8988T (cell line): Measurements from ENCODE around the gene CLIC1.

Experiments
- DNase-seq: peaks from one replicate; pipeline ENCODE4 v3.0.0; 2011

CLIC1 gene

GRCh38 chr6:31700740-31701401 is 35.5 kb downstream of the CLIC1 start:
- DNase-seq: no peak

DNA sequence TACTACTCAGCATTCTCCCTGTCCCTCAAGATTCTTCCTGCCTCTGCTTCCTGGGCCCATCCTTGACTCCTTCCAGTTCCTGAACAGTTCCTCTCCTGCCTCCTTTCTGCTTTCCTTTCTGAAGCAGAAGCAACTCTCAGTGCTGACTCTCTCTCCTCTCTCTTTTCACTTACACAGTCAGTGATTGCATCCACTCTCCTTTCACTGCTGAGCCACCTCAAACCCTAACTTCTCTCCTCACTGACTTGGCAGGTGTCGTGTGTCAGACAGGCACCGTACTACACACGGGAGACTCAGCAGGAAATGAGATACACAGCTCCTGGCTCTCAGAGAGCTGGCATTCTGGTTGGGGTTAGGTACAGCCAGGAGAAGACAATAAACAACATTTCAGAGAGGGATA is 38.8 kb downstream of the CLIC1 start:
- DNase-seq: no peak

GRCh38 chr6:31693535-31693934 is 42.8 kb downstream of the CLIC1 start:
- DNase-seq: no peak

GRCh38 chr6:31692886-31693285 is 43.4 kb downstream of the CLIC1 start:
- no peak for DNase-seq

DNA sequence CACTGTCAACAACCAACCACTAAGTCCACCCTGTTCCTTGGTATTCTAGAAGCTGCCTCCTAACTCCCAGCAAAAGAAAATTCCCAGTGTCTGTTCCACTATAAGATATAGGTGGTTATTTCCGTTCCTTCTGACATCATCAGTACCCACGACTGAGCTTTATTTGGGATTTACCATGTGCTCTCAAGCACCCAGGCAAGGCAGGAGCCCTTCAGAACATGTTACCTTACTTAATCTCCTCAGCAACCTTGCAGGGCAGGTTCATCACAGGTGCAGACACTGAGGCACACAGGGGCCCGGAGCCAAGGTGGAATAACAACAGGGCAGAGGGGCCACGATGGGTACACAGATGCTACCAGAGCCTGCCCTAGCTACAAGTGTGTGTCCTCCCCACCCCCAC is 44.0 kb downstream of the CLIC1 start:
- DNase-seq: no peak

DNA sequence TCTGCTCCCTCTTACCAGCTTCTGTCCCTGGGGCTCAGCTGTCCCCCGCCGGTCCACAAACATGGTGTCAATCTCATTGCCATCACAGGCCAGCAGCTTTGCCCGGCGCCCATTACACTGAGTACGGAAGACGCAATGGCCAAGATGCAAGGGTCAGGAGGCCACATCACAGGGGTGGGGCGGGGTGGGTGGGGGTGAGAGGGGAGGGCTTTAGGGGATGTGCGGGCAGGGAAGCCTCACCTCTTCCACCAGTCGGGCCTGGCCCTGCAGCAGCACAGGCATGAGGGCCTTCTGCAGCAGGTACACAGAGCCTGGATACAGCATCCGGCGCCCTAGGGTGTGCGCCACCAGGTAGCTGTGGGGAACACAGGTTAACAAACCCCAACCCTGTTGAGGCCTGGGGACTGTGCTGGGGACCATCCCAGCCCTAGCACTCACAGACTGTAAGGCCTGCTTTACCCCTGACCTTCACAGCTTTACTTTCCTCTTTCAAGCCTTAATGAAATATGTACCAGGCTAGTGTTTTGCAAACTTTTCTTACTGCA is 44.7 kb downstream of the CLIC1 start:
- no peak for DNase-seq

GRCh38 chr6:31691078-31691463 is 45.3 kb downstream of the CLIC1 start:
- DNase-seq: no peak

- no peak for DNase-seq
These were observed 45.9 kb downstream of the CLIC1 start for GRCh38 chr6:31690231-31691077.

DNA sequence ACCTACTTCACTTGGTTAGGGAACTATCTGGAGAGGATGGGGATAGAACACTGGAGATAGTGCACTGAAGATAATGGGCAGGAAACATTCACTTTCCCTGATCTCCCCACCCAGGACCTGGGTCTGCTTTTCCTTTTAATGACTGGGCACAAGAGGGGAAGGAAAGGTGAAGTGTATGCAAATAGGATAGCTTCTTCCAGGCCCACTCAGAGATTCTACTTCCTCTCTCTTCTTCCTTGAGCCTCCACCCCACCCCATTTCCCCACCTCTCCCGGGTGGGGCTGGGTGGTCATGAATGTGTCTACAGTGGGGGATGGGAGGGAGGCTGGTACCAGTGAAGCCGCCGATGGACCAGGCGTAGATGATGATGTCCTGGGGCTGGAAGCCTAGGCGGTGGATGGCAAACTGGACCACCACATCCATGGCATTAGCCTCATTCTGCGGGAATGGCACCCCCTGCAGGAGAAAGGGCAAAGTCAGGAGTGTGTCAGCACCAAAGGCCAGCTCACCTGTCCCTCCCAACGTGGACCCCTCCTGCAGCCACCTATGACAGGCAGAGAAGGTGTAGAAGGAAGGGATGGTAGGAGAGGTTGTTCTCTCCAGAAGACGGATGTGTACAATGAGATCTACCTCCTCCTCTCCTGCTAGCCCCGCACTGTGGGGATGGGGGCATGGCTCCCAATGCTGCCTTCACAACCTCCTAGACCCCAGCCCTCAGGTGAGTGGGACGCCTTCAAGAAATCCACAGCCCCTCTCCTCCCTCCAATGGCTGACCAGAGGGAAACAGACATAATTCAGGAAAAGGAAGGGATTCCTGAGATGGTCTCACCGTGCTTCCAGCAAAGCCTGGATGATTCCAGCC is 46.9 kb downstream of the CLIC1 start:
- DNase-seq: no peak

GRCh38 chr6:31687860-31688693 is 48.3 kb downstream of the CLIC1 start:
- DNase-seq: no peak

GRCh38 chr6:31687321-31687720 is 49.0 kb downstream of the CLIC1 start:
- no peak for DNase-seq

DNA sequence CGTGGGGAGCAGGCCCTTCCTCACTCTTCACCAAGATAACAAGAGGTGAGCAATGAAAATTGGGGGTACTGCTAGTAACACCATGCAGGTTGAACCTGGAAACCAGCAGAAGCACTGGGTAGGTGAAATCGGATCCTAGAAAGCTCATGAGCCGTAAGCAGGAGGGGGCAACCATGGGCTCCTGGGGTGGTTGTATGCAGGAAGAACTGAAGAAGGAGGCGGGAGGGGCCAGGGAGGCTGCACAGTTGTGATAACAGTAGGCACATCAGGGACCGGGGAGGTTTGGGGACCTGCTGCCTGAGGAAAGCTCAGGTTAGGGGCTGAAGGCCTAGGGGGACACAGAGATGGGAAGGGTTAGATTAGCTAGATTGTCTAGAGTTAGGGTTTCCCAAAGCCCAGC is 49.8 kb downstream of the CLIC1 start:
- no peak for DNase-seq

DNA sequence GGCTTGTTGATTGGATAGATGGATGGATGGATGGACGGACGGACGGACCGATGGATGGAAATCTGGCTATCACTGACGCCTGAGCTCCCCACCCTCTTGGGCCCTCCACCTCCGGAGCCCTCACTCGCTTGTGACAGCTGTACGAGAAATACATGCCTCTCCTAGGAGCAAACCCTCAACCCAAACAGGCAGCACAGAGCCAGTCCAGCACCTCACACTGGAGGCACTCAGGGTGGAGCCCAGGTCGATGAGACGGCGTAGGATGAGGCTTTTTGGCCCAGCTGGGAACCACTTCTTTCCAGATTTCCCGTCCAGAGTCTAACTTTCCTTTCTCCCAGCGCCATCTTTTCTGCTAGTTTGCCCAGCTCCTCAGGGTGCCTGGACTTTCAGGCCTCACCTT is 52.7 kb downstream of the CLIC1 start:
- DNase-seq: no peak

DNA sequence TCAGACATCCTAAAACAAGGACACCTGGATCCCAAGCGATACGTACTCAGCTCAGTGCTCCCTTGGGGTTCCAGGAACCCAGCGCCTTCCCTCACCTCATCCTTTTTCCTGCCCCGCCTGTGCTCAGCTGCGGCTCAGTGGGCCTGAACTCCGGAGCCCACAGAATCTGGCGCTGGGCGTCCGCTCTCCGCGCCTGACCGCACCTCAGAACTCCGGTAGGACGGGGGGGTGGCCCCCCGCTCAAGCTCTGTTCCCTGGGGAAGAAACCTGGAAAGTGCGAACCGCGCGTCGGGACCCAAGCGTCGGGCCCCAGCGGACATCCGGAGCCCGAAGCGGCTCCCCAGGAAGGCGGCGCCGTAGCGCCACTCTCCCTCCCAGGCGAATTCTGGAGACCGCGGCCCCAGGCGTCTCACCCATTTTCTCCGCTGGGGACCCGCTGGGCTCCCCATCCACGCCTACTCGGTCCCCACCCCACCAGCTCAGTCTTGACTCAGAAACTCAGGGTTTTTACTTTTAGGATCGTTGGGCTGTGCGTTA is 55.1 kb downstream of the CLIC1 start:
- peak; percentile 76 for DNase-seq
